Spleen (tissue), 7 donors: Measurements from ENCODE around the gene METTL24.

ENCODE experiments used
- CTCF ChIP-seq, 11 experiments: fragments of 200-600 bp in 7 of 11; fragments of 450-650 bp in 4 of 11; sonication (generic) in 4 of 11; IDR thresholded peaks in 8 of 11; conservative IDR thresholded peaks in 3 of 11; 1 replicate in 7 of 11; 2 replicates in 4 of 11; pipeline versions ENCODE4 v1.4.0 to v1.8.0; 2016 to 2021; ENCODE audit warnings: antibody characterized with exemption in 11 of 11, inconsistent platforms in 4 of 11, mild to moderate bottlenecking in 1 of 11
- POLR2AphosphoS5 ChIP-seq, 3 donors: sonication (generic); formaldehyde crosslinking; IDR thresholded peaks; one replicate each; pipeline ENCODE4 v1.5.1; 2017; ENCODE audit warnings: antibody characterized with exemption in 3 of 3
- donor health status: DM: no; HTN: no; CAD: no; lungs with moderate emphysema.
- donor health status: DM: no; HTN: no; CAD: no.
- donor health status: DM: no; HTN: no; CAD: no.

- TF ChIP-seq POLR2AphosphoS5 (IDR thresholded peaks at IDR 0.05) (no peak), CTCF (IDR thresholded peaks at IDR 0.05 in 8 of 11, conservative IDR thresholded peaks at IDR 0.05 in 3 of 11) (no peak)
Measured at GRCh38 chr6:110326609-110327008, 31.5 kb downstream of the METTL24 start.
